ENCODE measurements around the gene SAP25. TPM values are rescaled to one million over a fixed set of nuclear protein-coding genes. Genes with fewer than 3 reads are reported as not detected.
"Not testable (repeated sequence)": the region's sequence is repeated elsewhere in the genome, so short reads cannot be mapped to it uniquely, and the experiment has no call there.

Gene SAP25
- total RNA-seq, 6 experiments from 2014 or later, result 0.40 to 0.87 (median 0.55) TPM; not detected in 3

- Mint-ChIP-seq H3K4me3 (no peak overlapping the region), H3K27me3 (ENCODE audit: insufficient read depth) (peaks cover 10% of the 10 kb centered on the region), H3K4me1 (ENCODE audit: low read depth) (no peaks in the 10 kb centered on the region), H3K36me3 (ENCODE audit: low read depth) (no peaks in the 10 kb centered on the region), H3K9me3 (no peaks in the 10 kb centered on the region), H3K27ac (no peak overlapping the region)
- no peak for TF ChIP-seq CTCF (IDR thresholded peaks at IDR 0.05)
- DNase-seq, result no peak
Observed at GRCh38 chr7:100532165-100533022, 41.3 kb downstream of the SAP25 start.

DNA sequence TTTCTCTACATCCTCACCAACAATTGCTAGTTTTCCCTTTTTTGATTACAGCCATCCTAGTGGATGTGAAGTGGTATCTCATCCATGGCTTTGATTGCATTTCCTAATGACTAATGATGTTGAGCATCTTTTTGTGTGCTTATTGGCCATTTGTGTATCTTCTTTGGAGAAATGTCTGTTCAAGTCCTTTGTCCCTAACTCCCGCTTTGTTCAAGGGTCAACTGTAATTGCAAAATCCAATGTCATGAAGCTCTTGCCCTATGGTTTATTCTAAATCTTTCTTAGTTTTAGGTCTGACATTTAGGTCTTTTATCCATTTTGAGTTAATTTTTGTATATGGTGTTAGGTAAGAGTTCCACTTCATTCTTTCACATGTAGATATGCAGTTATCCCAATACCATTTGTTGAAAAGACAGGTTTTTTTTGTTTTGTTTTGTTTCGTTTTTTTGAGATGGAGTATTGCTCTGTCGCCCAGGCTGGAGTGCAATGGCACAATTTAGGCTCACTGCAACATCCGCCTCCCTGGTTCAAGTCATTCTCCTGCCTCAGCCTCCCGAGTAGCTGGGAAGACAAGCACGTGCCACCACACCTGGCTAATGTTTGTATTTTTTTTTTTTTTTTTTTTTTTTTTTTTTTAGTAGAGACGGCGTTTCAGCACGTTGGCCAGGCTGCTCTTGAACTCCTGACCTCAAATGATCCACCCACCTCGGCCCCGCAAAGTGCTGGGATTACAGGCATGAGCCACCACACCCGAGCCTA, 45.4 kb downstream of the SAP25 start:
- not testable (repeated sequence) for H3K27me3 Mint-ChIP-seq (ENCODE audit: insufficient read depth); H3K27ac Mint-ChIP-seq; H3K9me3 Mint-ChIP-seq; H3K4me3 Mint-ChIP-seq; DNase-seq; H3K4me1 Mint-ChIP-seq (ENCODE audit: low read depth); H3K36me3 Mint-ChIP-seq (ENCODE audit: low read depth)

GRCh38 chr7:100523192-100523591, 50.5 kb downstream of the SAP25 start:
- not testable (repeated sequence) for H3K4me3 Mint-ChIP-seq; H3K4me1 Mint-ChIP-seq (ENCODE audit: low read depth); DNase-seq; H3K27ac Mint-ChIP-seq; H3K36me3 Mint-ChIP-seq (ENCODE audit: low read depth); H3K9me3 Mint-ChIP-seq; H3K27me3 Mint-ChIP-seq (ENCODE audit: insufficient read depth)

Other genes starting within 250 kb of the SAP25 start
- 10 to 100 TPM in 4 of 6 experiments, 1 to 10 TPM in 2; 7.0 to 12.6 (median 10.6) TPM for gene PILRB, start 215.8 kb downstream of the SAP25 start, total RNA-seq (2021; fragmentation: NEBNext Ultra II Directional; extraction: Animal tissue kit (Norgen Biotek cat#: 25700))
- under 1 TPM in 4 of 6 experiments, not detected in 2; 0.30 to 0.34 (median 0.31) TPM for gene PILRA, start 200.4 kb downstream of the SAP25 start, total RNA-seq (2021; fragmentation: NEBNext Ultra II Directional; extraction: Animal tissue kit (Norgen Biotek cat#: 25700))
- gene ZCWPW1, start 145.2 kb downstream of the SAP25 start, total RNA-seq (2021; fragmentation: NEBNext Ultra II Directional; extraction: Animal tissue kit (Norgen Biotek cat#: 25700)), result 1 to 10 TPM in 4 of 6 experiments, under 1 TPM in 2; 0.55 to 1.7 (median 1.2) TPM
- gene MEPCE, start 144.1 kb downstream of the SAP25 start, total RNA-seq (2021; fragmentation: NEBNext Ultra II Directional; extraction: Animal tissue kit (Norgen Biotek cat#: 25700)), result 10 to 100 TPM; 38.7 to 42.9 (median 41.2) TPM
- gene PPP1R35, start 137.4 kb downstream of the SAP25 start, total RNA-seq (2021; fragmentation: NEBNext Ultra II Directional; extraction: Animal tissue kit (Norgen Biotek cat#: 25700)), result 10 to 100 TPM; 22.9 to 33.6 (median 26.5) TPM
- gene SPACDR, start 109.6 kb downstream of the SAP25 start, total RNA-seq (2021; fragmentation: NEBNext Ultra II Directional; extraction: Animal tissue kit (Norgen Biotek cat#: 25700)), result 1 to 10 TPM in 3 of 6 experiments, under 1 TPM in 3; 0.66 to 1.6 (median 1.0) TPM
- 10 to 100 TPM; 50.6 to 54.5 (median 51.7) TPM for gene TSC22D4, start 94.7 kb downstream of the SAP25 start, total RNA-seq (2021; fragmentation: NEBNext Ultra II Directional; extraction: Animal tissue kit (Norgen Biotek cat#: 25700))
- gene NYAP1, start 90.0 kb downstream of the SAP25 start, total RNA-seq (2021; fragmentation: NEBNext Ultra II Directional; extraction: Animal tissue kit (Norgen Biotek cat#: 25700)), result under 1 TPM; 0.50 to 0.99 (median 0.86) TPM
- 10 to 100 TPM; 14.4 to 21.4 (median 18.9) TPM for gene AGFG2, start 34.7 kb downstream of the SAP25 start, total RNA-seq (2021; fragmentation: NEBNext Ultra II Directional; extraction: Animal tissue kit (Norgen Biotek cat#: 25700))
- gene LRCH4, start 12.2 kb upstream of the SAP25 start, total RNA-seq (2021; fragmentation: NEBNext Ultra II Directional; extraction: Animal tissue kit (Norgen Biotek cat#: 25700)), result 10 to 100 TPM; 34.7 to 40.6 (median 38.5) TPM
- under 1 TPM; 0.20 to 0.47 (median 0.28) TPM for gene FBXO24, start 12.4 kb upstream of the SAP25 start, total RNA-seq (2021; fragmentation: NEBNext Ultra II Directional; extraction: Animal tissue kit (Norgen Biotek cat#: 25700))
- 100 to 1,000 TPM; 291 to 396 (median 388) TPM for gene PCOLCE, start 28.5 kb upstream of the SAP25 start, total RNA-seq (2021; fragmentation: NEBNext Ultra II Directional; extraction: Animal tissue kit (Norgen Biotek cat#: 25700))
- gene MOSPD3, start 38.6 kb upstream of the SAP25 start, total RNA-seq (2021; fragmentation: NEBNext Ultra II Directional; extraction: Animal tissue kit (Norgen Biotek cat#: 25700)), result 10 to 100 TPM; 14.6 to 19.0 (median 17.4) TPM
- gene TFR2, start 67.7 kb upstream of the SAP25 start, total RNA-seq (2021; fragmentation: NEBNext Ultra II Directional; extraction: Animal tissue kit (Norgen Biotek cat#: 25700)), result 1 to 10 TPM in 1 of 6 experiments, under 1 TPM in 3, not detected in 2; 0.16 to 1.1 (median 0.27) TPM
- gene ACTL6B, start 82.5 kb upstream of the SAP25 start, total RNA-seq (2021; fragmentation: NEBNext Ultra II Directional; extraction: Animal tissue kit (Norgen Biotek cat#: 25700)), result not detected
- gene GNB2, start 99.8 kb upstream of the SAP25 start, total RNA-seq (2021; fragmentation: NEBNext Ultra II Directional; extraction: Animal tissue kit (Norgen Biotek cat#: 25700)), result 100 to 1,000 TPM; 301 to 369 (median 322) TPM
- gene GIGYF1, start 120.3 kb upstream of the SAP25 start, total RNA-seq (2021; fragmentation: NEBNext Ultra II Directional; extraction: Animal tissue kit (Norgen Biotek cat#: 25700)), result 10 to 100 TPM; 17.7 to 21.8 (median 19.2) TPM
- gene POP7, start 132.2 kb upstream of the SAP25 start, total RNA-seq (2021; fragmentation: NEBNext Ultra II Directional; extraction: Animal tissue kit (Norgen Biotek cat#: 25700)), result 10 to 100 TPM; 30.2 to 42.2 (median 34.4) TPM
- gene EPO, start 146.6 kb upstream of the SAP25 start, total RNA-seq (2021; fragmentation: NEBNext Ultra II Directional; extraction: Animal tissue kit (Norgen Biotek cat#: 25700)), result not detected
- not detected for gene ZAN, start 159.7 kb upstream of the SAP25 start, total RNA-seq (2021; fragmentation: NEBNext Ultra II Directional; extraction: Animal tissue kit (Norgen Biotek cat#: 25700))